Tracheal epithelial cell (primary cell): ENCODE results near the gene XPO1. TPM values are rescaled to one million over a fixed set of nuclear protein-coding genes. Genes with fewer than 3 reads are reported as not detected.

Experiments used
- total RNA-seq: library from RNA; depleted of rRNA; stranded (reverse); fragments of >200 nt; gene quantifications from 2 replicates; pipeline ENCODE4 v1.2.1, GENCODE V29; 2014

The XPO1 gene, protein sequence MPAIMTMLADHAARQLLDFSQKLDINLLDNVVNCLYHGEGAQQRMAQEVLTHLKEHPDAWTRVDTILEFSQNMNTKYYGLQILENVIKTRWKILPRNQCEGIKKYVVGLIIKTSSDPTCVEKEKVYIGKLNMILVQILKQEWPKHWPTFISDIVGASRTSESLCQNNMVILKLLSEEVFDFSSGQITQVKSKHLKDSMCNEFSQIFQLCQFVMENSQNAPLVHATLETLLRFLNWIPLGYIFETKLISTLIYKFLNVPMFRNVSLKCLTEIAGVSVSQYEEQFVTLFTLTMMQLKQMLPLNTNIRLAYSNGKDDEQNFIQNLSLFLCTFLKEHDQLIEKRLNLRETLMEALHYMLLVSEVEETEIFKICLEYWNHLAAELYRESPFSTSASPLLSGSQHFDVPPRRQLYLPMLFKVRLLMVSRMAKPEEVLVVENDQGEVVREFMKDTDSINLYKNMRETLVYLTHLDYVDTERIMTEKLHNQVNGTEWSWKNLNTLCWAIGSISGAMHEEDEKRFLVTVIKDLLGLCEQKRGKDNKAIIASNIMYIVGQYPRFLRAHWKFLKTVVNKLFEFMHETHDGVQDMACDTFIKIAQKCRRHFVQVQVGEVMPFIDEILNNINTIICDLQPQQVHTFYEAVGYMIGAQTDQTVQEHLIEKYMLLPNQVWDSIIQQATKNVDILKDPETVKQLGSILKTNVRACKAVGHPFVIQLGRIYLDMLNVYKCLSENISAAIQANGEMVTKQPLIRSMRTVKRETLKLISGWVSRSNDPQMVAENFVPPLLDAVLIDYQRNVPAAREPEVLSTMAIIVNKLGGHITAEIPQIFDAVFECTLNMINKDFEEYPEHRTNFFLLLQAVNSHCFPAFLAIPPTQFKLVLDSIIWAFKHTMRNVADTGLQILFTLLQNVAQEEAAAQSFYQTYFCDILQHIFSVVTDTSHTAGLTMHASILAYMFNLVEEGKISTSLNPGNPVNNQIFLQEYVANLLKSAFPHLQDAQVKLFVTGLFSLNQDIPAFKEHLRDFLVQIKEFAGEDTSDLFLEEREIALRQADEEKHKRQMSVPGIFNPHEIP (N-terminal part only)
- 140 and 198 TPM in 2 replicates for total RNA-seq

DNA sequence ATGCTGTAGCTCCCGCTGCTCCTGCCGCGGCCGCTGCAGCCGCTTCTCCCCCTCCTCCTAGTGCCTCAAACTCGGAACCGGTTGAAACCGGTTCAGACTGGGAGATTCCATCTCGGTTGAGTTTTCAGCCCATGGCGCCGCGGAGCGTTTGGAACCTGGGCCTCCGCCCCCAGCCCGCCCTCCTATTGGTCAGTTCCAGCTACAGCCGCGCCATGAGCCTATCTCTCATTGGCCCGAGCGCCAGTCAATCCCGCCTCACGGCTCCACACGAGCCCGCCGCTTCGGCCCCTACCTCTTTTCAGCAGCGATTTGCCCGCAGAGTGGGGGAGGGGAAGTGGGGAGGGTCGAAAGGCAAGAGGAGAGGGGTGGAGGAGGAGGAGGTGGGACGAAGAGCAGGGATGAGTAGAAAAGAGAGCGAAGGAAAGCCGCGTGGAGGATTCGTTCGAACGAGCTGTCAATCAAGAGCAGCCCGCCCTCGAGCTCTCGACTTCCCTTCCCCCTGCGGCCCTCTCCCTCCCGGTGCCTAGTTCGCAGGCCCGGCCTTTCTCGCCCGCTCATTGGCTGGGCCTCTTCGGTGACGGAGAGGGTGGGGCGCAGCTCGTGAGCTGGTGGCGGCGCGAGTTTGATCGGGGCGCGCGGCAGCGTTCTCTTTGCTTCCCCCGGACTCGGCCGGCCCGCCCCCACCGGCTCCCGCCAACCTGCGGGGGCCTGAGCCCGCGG lies at the start of gene XPO1:
TSS of gene XPO1 (minus strand) at position 157 of the 720 bp plus-strand sequence. CDS start 4,459 bp downstream, outside the sequence.

GRCh38 chr2:61470965-61471904 lies 66.9 kb downstream of the XPO1 start, which contains the start of gene USP34:
TSS of gene USP34 (minus strand) at chr2:61471087. CDS start at chr2:61470692, 395 bp downstream.

Other genes with a start within 250 kb of the XPO1 start
- 81.7 and 82.5 TPM in 2 replicates for gene USP34, start 67.3 kb downstream of the XPO1 start, total RNA-seq